GM21825 (cell line): Measurements from ENCODE around the gene PIK3C2A.

Source experiments
- ATAC-seq: cut with Tn5 transposase; IDR thresholded peaks from one replicate; pipeline ENCODE4 v1.9.1; 2021; ENCODE audit warnings: mild to moderate bottlenecking, moderate library complexity; ENCODE audit not compliant: unreplicated experiment

Gene PIK3C2A

GRCh38 chr11:17218403-17218802, 10.6 kb upstream of the PIK3C2A start:
- ATAC-seq: no peak

DNA sequence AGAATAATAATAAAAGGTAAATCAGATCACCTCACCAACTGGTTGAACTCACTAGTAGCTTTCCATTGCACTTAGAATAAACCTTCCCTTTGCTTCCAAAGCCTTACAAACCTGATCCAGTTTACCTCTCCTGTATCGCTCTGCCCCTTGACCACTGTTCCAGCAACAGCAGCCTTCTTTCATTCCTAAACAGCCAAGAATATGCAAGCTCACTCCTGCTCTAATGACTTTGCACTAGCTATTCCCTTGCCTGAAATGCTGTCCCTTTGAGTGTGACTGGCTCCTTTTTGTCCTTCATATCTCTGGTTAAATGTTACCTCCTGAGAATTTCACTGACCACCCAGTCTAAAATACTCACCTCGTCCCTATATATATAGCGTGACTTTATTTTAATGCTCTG, 9.6 kb upstream of the PIK3C2A start:
- ATAC-seq: no peak

- no peak for ATAC-seq
Observed at GRCh38 chr11:17214338-17214737, 6.6 kb upstream of the PIK3C2A start.

- no peak for ATAC-seq
Observed at GRCh38 chr11:17211286-17211685, 3.5 kb upstream of the PIK3C2A start.

GRCh38 chr11:17209939-17210245, 2.1 kb upstream of the PIK3C2A start:
- ATAC-seq: no peak

DNA sequence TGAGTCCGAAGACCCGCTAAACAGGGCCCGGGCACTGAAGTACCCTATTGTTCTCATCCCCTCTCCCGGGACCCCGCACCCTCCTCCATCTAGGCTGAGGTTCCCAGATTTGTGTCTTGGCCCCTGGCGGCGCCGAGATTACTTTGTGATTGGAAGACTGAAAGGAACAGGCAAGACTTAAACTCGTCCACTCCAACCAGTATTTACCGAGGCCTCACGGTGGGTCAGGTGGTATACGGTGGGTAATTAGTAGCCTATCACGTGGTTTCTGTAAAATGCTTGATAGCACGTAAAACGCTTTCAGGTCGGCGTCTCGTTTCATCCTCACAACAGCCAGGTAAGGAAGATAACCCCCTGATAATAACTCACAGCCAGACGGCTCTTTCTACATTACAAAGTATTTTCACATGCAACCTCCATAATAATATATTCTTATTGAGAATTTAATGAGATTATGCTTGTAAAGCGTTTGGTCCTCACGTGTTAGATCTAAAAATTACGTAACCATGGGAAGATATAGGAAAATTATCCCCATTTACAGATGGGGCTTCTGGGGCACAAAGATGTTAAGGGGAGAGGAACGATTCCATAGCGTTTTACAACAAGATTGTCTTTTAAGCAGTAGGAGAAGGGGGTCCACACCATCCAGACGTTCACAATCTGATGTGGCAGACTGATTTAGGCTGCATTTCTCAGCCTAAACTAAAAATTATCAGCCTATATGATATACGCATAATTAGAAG, 642 bp upstream of the PIK3C2A start:
- ATAC-seq: peak; percentile 47

DNA sequence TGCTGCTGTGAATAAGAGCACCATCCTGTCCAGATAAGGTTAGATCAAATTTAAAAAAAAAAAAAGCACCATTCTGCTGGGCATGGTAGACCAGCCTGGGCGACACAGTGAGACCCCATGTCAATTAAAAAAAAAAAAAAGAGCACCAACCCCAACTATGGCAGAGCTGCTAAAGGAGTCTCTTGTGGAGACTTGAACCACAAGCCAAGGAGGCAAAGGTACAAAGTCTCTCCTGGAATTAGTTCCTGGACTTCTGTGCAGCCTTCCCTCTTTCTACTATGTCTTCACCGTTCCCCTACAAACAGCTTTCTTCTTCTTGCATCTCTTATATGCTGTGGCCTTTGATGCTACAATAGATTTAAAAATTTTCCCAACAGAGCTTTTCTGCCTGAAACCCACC, 1.3 kb downstream of the PIK3C2A start:
- no peak for ATAC-seq

- no peak for ATAC-seq
Observed at GRCh38 chr11:17197431-17197898, 10.3 kb downstream of the PIK3C2A start.

DNA sequence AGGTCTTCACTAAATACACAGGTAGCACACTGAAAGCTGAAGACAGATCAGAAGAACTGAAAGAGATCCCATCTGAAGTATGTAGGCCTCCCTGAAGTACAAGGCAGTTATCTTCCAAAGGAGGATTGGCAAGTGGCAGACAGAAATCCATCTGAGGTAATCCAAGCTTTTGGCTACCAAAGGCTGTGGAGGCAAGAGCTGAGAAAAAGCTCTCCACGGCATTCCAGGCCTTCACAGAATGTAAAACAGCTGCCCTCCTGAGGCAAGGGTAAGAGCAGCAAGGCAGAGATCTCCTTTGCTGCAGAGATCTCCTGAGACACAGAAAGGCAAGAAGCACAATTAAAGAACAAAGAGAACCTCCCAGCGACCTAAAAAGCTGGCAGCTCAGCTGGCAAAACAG, 19.1 kb downstream of the PIK3C2A start:
- no peak for ATAC-seq

- ATAC-seq: no peak
Observed at GRCh38 chr11:17186932-17187692, 20.7 kb downstream of the PIK3C2A start.

GRCh38 chr11:17185938-17186337, 21.8 kb downstream of the PIK3C2A start:
- no peak for ATAC-seq

DNA sequence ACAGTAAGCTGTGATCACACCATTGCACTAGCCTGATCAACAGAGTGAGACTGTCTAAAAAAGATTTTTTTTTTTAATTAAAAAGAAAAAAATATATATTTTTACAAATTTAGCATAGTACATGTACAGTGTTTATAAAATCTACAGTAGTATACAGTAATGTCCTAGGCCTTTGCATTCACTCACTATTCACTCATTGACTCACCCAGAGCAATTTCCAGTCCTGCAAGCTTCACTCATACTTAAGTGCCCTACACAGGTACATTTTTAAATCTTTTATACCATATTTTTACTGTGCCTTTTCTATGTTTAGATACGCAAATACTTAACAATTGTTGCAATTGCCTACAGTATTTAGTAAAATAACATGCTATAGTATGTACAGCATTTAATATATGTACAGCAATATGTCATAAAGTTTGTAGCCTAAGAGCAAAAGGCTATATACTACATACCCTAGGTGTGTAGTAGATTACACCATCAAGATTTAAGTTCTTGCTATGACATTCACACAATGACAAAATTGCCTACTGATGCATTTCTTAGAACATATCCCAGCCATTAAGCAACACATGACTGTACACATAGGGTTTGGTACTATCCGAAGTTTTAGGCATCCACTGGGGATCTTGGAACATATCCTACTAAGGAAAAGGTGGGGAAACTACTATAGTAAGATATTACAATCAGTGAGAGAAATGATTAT, 22.8 kb downstream of the PIK3C2A start:
- ATAC-seq: no peak

DNA sequence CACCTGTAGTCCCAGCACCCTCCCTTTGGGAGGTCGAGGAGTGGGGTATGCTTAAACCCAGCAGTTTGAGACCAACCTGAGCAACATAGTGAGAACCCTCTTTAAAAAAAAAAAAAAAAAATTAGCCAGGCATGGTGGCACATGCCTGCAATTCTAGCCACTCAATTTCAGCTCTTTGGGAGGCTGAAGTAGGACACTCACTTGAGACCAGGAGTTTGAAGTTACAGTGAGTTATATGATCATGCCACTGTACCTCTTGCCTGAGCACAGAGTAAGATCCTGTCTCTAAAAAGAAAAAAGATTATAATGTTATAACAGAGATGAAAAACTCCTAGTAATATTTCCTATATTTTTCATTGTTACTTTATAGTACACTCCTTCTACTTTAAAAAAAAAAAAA, 23.9 kb downstream of the PIK3C2A start:
- no peak for ATAC-seq

DNA sequence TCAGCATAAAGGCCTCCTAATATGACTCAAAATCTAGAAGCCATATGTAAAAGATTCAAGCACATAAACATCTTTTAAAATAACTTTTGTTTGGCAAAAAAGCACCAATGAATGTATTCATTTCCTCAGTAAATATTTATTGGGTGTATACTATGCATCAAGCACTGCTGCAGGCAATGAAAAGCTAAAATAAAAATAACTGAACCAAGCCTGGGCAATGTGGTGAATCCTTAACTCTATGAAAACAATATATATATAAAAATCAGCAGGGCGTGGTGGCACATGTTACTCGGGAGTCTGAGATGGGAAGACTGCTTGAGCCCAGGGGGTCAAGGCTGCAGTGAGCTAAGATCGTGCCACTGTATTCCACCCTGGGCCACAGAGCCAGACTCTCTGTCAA, 27.8 kb downstream of the PIK3C2A start:
- no peak for ATAC-seq

DNA sequence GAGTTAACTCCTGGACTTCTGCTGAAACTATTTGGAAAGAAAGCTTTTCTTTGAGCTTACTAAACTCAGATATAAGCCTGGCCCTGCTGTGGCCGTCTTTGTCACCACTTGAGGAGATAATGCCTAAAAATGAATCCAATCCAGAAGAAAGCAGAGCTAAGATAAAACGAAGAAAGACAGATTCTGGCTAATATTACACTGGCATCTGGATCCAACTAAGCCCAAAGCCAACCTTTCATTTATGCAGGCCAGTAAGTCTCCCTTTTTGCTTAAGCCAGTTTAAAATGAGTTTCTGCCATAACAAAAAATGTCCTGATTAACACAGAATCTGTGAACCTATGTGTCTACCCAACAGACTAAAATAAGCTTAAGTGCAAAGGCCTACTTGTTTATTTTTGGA, 34.5 kb downstream of the PIK3C2A start:
- no peak for ATAC-seq

DNA sequence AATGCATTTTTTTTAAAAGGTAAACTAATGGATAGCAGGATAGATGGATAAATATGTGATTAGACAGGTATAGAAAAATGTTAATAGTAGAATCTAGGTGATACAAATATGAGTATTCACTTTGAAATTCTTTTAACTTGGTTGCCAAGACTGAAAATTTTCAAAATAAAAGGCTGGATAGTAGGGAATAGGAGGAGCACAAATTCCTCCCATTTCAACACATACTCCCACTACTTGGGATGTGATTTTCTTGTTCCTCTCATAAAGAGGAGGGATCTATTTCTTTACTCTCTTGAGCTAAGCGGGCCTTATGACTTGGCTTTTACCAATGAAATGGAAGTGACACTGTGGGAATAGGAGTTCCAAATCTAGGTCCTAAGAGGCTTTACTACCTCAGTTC, 35.9 kb downstream of the PIK3C2A start:
- no peak for ATAC-seq

GRCh38 chr11:17171343-17171742, 36.4 kb downstream of the PIK3C2A start:
- ATAC-seq: no peak

DNA sequence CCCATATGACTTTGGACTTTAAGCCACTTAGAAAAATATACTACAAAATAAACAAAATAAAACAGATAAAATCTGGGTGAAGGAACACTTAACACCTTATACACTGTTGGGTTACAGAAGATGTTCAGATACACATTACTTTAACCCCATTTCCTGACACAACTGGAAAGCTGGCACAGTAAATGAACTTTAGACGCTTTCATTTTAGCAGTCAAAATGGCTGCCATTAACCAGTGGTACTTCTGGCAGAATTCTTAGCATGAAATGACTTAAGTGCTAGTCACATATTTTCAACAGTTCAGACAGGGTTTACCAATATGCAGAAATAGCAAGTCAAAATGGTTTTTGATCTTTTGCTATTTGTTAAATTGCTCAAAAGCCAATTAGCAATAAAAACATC, 37.9 kb downstream of the PIK3C2A start:
- ATAC-seq: no peak

DNA sequence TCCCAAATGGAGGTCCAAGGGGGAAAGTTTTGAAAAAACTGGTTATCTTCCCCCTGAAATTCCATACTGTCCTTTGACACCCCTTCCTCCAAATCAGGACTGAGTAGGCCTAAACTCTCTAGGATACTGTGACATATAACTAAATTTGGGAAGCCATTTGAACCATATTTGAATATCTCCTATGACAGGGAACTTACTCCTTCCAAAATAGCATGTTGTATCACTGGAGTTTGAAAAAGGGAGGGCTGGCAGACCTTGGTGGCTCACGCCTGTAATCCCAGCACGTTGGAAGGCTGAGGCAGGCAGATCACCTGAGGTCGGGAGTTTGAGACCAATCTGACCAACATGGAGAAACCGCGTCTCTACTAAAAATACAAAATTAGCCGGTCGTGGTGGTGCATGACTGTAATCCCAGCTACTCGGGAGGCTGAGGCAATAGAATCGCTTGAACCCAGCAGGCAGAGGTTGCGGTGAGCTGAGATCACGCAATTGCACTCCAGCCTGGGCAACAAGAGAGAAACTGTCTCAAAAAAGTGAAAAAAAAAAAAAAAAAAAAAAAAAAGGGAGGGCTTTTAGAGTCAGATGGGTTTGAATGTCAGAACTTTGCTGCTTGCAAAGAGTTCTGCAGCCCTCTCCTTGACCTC, 42.4 kb downstream of the PIK3C2A start:
- ATAC-seq: no peak

DNA sequence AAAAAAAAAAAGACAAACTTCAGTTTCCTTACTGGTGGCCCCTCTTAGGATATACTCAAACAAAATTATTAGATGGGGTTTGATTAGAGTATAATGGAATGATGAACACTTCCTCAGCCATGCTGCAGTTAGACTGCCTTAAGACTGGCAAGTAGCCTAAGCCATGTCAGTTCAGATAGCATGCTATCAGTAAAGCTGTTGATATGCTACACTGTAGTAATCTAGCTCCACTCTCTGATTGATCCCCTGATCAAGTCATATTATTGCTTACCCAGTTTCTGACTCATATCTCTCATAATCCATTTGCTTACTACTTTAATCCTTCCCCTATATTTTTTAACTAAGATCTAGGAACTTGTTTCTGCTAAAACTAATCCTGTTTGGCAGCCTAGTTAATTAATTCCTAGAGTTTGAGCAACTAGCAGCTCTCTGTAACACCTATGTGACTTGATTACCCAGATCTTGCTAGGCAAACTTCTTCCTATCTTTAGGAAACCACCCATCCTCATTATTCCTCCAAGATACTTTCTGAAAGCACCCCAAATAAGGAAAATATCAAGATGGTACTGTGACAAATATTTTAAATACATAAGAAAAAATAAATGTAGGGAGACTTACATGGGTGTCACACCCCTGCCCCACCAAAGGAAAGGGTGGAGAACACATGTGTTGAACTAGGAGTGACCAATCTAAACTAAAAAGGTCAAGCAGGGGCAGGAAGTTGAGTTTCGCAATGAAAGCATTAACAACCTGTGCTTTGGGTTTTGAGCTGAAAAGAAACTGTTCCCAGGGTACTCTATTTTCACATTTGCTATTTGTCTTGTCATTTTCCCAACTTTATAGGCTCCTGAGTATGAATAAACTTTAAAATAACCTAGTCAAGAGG, 43.2 kb downstream of the PIK3C2A start:
- no peak for ATAC-seq
